CD4-positive, alpha-beta T cell (primary cell): Measurements from ENCODE around the gene GLG1. TPM values are rescaled to one million over a fixed set of nuclear protein-coding genes. Genes with fewer than 3 reads are reported as not detected.

Experiments
- ATAC-seq: fragments of 200-7000 bp; cut with Tn5 transposase; one replicate; pipeline ENCODE4 v1.10.0; 2022; ENCODE audit warnings: mild to moderate bottlenecking; ENCODE audit not compliant: poor library complexity
- CTCF ChIA-PET: fragments of 350-600 bp; sonication (Branson Sonifier 250); formaldehyde crosslinking; loops from one replicate; lab custom pipeline; 2021; ENCODE audit warnings: antibody characterized with exemption, inconsistent platforms; lab: Charles Lee
- POLR2A ChIA-PET: fragments of 350-600 bp; sonication (Branson Sonifier 250); formaldehyde crosslinking; loops from one replicate; lab custom pipeline; 2021; ENCODE audit warnings: antibody characterized with exemption, inconsistent platforms; lab: Charles Lee
- DNase-seq, 14 experiments: peaks; one replicate each; pipeline ENCODE4 v3.0.0-alpha.2; 2013 to 2020; ENCODE audit warnings: mixed read lengths in 2 of 14
- H3K27ac ChIP-seq, 2 donors: one replicate each; pipeline versions ENCODE4 v1.5.1 to v1.7.0; 2013; ENCODE audit warnings: low read length in 2 of 2, low read depth in 1 of 2, mild to moderate bottlenecking in 1 of 2
- H3K27me3 ChIP-seq, 2 experiments: 1 replicate in 1 of 2; 2 replicates in 1 of 2; pipeline versions ENCODE4 v1.6.1 to v1.7.0; 2013; ENCODE audit warnings: low read length in 2 of 2, control low read depth in 1 of 2, mild to moderate bottlenecking in 1 of 2, moderate library complexity in 1 of 2; ENCODE audit not compliant: insufficient read depth in 2 of 2, control insufficient read depth in 1 of 2
- H3K36me3 ChIP-seq: one replicate; pipeline ENCODE4 v1.6.1; 2013; ENCODE audit warnings: low read length, control low read depth; ENCODE audit not compliant: insufficient read depth
- H3K4me1 ChIP-seq: one replicate; pipeline ENCODE4 v1.6.1; 2013; ENCODE audit warnings: low read length, control low read depth; ENCODE audit not compliant: insufficient read depth
- H3K4me3 ChIP-seq: one replicate; pipeline ENCODE4 v1.5.1; 2013; ENCODE audit warnings: mild to moderate bottlenecking, low read length, moderate library complexity
- H3K9me3 ChIP-seq, 2 experiments: 1 replicate in 1 of 2; 2 replicates in 1 of 2; pipeline versions ENCODE4 v1.6.1 to v1.7.0; 2013; ENCODE audit warnings: low read length in 2 of 2, mild to moderate bottlenecking in 2 of 2, control low read depth in 1 of 2, moderate library complexity in 1 of 2; ENCODE audit not compliant: control insufficient read depth in 1 of 2, insufficient read depth in 1 of 2
- H3K27ac Mint-ChIP-seq: one replicate; pipeline ENCODE4 v1.8.0; 2020; ENCODE audit warnings: mixed read lengths
- H3K27me3 Mint-ChIP-seq: one replicate; pipeline ENCODE4 v1.8.0; 2021; ENCODE audit warnings: mixed read lengths
- H3K36me3 Mint-ChIP-seq: one replicate; pipeline ENCODE4 v1.8.0; 2021; ENCODE audit warnings: low read depth, mixed read lengths
- H3K4me1 Mint-ChIP-seq: one replicate; pipeline ENCODE4 v1.8.0; 2021; ENCODE audit warnings: low read depth, mixed read lengths
- H3K4me3 Mint-ChIP-seq: one replicate; pipeline ENCODE4 v1.8.0; 2020; ENCODE audit warnings: mild to moderate bottlenecking, mixed read lengths
- H3K9me3 Mint-ChIP-seq: one replicate; pipeline ENCODE4 v1.8.0; 2020; ENCODE audit warnings: mixed read lengths
- intact Hi-C, 2 experiments: fragments of 100-400 bp; cut with DNase I in 1 of 2; cut with micrococcal nuclease in 1 of 2; formaldehyde crosslinking; loops; one replicate each; pipeline versions ENCODE4 v1.15.1 to v1.9.0; 2023 to 2025; cut with DNase I, micrococcal nuclease
- total RNA-seq, 174 experiments: library from RNA in 2 of 174; stranded (reverse) in 2 of 174; gene quantifications; one replicate each; pipeline ENCODE4 v1.2.3 and lab custom pipeline; 2021 to 2026
- TF ChIP-seq, protein P1 (sequence below): fragments of 200-600 bp; IDR thresholded peaks from one replicate; pipeline ENCODE4 v1.8.0; 2022; ENCODE audit warnings: antibody characterized with exemption, mild to moderate bottlenecking

Gene GLG1
- total RNA-seq, 2 experiments from 2014 or later, result 110 to 114 TPM

DNA sequence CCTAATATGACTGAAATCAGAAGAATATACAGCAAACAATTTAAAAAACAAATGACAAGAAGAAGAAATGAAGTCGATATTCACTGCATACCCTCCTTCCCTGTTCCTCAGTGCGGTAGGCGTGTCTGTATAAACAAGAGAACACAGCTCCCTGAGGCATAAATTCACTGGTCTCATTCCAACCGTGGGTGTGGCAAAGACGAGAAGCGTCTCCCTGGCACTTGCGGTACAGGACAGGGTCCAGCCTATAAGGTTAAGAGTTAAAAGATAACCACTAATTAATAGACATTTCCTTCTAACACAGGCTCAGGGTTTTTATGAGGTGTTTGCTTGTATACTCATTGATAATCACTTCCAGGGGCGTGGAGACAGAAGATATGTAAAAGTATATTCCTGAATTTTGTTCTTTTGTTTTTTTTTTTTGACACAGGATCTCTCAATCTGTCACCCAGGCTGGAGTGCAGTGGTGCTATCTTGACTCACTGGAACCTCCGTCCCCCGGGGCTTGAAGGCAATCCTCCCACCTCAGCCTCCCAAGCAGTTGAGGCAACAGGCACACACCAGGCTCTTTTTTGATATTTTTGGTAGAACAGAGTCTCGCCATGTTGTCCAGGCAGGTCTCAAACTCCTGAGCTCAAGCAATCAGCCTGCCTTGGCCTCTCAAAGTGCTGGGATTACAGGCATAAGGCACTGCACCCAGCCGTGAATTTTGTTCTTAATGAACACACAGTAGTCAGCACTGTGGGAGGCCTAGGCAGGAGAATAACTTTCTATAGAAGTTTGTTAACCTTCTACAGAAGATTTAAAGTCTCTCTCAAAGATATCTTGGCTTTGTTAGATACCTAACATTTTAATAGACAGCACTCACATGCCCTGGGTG is 126.5 kb downstream of the GLG1 start:
- POLR2A ChIA-PET, result no interaction called here
- H3K9me3 ChIP-seq, result no peaks in the 10 kb centered on the region
- no peak overlapping the region for H3K4me3 Mint-ChIP-seq

DNA sequence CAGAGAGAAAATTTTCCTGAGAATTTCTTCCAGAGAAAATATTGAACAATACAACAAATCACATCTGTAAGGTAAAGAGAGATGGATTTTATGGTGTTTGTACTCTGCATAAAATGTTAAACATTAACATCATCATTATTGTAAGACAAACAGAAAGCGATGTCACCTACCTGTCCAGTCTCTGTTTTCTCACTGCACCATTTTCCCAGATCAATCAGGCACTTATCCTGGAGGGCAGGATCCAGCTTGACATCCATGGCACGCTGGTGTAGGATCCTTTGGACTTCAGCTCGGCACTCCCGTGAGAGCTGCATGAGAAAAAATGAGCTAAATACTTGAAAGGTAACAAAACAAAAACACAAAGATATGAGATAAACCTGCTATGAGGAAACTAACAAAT is 129.7 kb downstream of the GLG1 start:
- no peak for DNase-seq
- intact Hi-C loops, result no loop called here

More for the DNA sequence above, 126.5 kb downstream of the GLG1 start:
- H3K4me3 ChIP-seq, result no peak overlapping the region
- intact Hi-C loops, result no loop called here
- no peaks in the 10 kb centered on the region for H3K9me3 Mint-ChIP-seq
- ATAC-seq, result no peak
- H3K27me3 ChIP-seq, result no peaks in the 10 kb centered on the region
- no peak for DNase-seq
- no peaks in the 10 kb centered on the region for H3K27me3 Mint-ChIP-seq
- H3K27ac ChIP-seq, result no peak overlapping the region
- H3K4me1 ChIP-seq, result peaks cover 8% of the 10 kb centered on the region
- H3K27ac Mint-ChIP-seq, result peak overlapping the region; percentile 38
- H3K36me3 ChIP-seq, result peaks cover 84% of the 10 kb centered on the region
- CTCF ChIA-PET, result no interaction called here
- peaks cover 10% of the 10 kb centered on the region for H3K4me1 Mint-ChIP-seq
- TF ChIP-seq, protein P1, sequence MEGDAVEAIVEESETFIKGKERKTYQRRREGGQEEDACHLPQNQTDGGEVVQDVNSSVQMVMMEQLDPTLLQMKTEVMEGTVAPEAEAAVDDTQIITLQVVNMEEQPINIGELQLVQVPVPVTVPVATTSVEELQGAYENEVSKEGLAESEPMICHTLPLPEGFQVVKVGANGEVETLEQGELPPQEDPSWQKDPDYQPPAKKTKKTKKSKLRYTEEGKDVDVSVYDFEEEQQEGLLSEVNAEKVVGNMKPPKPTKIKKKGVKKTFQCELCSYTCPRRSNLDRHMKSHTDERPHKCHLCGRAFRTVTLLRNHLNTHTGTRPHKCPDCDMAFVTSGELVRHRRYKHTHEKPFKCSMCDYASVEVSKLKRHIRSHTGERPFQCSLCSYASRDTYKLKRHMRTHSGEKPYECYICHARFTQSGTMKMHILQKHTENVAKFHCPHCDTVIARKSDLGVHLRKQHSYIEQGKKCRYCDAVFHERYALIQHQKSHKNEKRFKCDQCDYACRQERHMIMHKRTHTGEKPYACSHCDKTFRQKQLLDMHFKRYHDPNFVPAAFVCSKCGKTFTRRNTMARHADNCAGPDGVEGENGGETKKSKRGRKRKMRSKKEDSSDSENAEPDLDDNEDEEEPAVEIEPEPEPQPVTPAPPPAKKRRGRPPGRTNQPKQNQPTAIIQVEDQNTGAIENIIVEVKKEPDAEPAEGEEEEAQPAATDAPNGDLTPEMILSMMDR, result no peak
- H3K36me3 Mint-ChIP-seq, result peaks cover 86% of the 10 kb centered on the region

DNA sequence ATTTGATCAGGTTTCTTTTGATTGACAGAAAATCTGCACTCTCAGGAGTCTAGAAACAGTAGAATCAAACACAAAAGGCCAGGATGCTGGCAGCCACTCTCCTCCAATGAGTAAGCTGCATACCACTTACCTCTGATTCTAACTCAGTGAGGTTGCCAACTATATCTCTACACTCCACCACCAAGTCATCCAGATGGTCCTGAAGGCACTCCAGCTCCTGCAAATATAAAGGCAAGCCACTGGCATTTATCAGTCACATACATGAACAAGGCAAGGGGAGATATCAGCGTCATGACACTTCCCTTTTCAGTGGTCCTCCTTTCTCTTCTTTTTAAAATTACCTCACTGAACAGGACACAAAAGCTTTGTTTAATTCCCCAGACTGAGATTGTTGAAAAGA is 132.5 kb downstream of the GLG1 start:
- H3K27ac Mint-ChIP-seq, result no peak overlapping the region

More for the DNA sequence above, 129.7 kb downstream of the GLG1 start:
- Histone ChIP-seq H3K27ac (no peak overlapping the region), H3K4me3 (no peak overlapping the region), H3K27me3 (no peaks in the 10 kb centered on the region), H3K4me1 (no peaks in the 10 kb centered on the region), H3K9me3 (no peaks in the 10 kb centered on the region), H3K36me3 (peaks cover 90% of the 10 kb centered on the region)
- Mint-ChIP-seq H3K27me3 (no peaks in the 10 kb centered on the region), H3K9me3 (no peaks in the 10 kb centered on the region), H3K4me1 (no peaks in the 10 kb centered on the region), H3K27ac (no peak overlapping the region), H3K4me3 (no peak overlapping the region), H3K36me3 (peaks cover 88% of the 10 kb centered on the region)
- CTCF ChIA-PET, result no interaction called here
- no peak for ATAC-seq
- TF ChIP-seq, protein P1, result no peak
- POLR2A ChIA-PET, result no interaction called here

More for the DNA sequence above, 132.5 kb downstream of the GLG1 start:
- no peak overlapping the region for H3K4me3 Mint-ChIP-seq
- H3K27me3 ChIP-seq, result no peaks in the 10 kb centered on the region
- H3K9me3 ChIP-seq, result no peaks in the 10 kb centered on the region
- DNase-seq (no peak), ATAC-seq (no peak)
- intact Hi-C loops, result no loop called here
- CTCF ChIA-PET, result interaction anchor here (2.4 kb wide), 1 partner anchor 20 kb away, joined by 6 read pairs; no protein-coding TSS in a partner anchor
- H3K36me3 ChIP-seq, result peaks cover 90% of the 10 kb centered on the region
- H3K9me3 Mint-ChIP-seq, result no peaks in the 10 kb centered on the region
- no peak overlapping the region for H3K27ac ChIP-seq
- POLR2A ChIA-PET, result no interaction called here
- no peaks in the 10 kb centered on the region for H3K4me1 Mint-ChIP-seq
- no peaks in the 10 kb centered on the region for H3K4me1 ChIP-seq
- H3K27me3 Mint-ChIP-seq, result no peaks in the 10 kb centered on the region
- TF ChIP-seq, protein P1, result no peak
- peaks cover 95% of the 10 kb centered on the region for H3K36me3 Mint-ChIP-seq
- H3K4me3 ChIP-seq, result no peak overlapping the region
